ENCODE measurements around the gene ZNF507.
"Not testable (repeated sequence)": the region's sequence is repeated elsewhere in the genome, so short reads cannot be mapped to it uniquely, and the experiment has no call there.

Gene ZNF507

GRCh38 chr19:32415246-32415645 lies 69.8 kb downstream of the ZNF507 start:
- Histone ChIP-seq H3K27ac (ENCODE audit: low read depth, low read length, severe bottlenecking) (peak overlapping the region; percentile 24), H3K4me3 (ENCODE audit: extremely low read depth, insufficient read depth, low read length, poor library complexity, severe bottlenecking) (no peak overlapping the region), H3K36me3 (ENCODE audit: control insufficient read depth, insufficient read depth, low read length) (peaks cover 82% of the 10 kb centered on the region), H3K4me1 (ENCODE audit: control insufficient read depth, insufficient read depth, low read length, poor library complexity, severe bottlenecking) (no peaks in the 10 kb centered on the region), H3K9me3 (ENCODE audit: control insufficient read depth, low read length) (no peaks in the 10 kb centered on the region)
- WGBS, 2 experiments (ENCODE audit: insufficient coverage in 2 of 2): 88 to 96% methylated on average over 2 to 5 of the region's 5 CpGs

GRCh38 chr19:32415669-32416068 lies 70.3 kb downstream of the ZNF507 start:
- WGBS, 2 experiments (ENCODE audit: insufficient coverage in 2 of 2): 98 to 100% methylated on average over 3 to 4 of the region's 5 CpGs
- Histone ChIP-seq H3K4me3 (ENCODE audit: extremely low read depth, insufficient read depth, low read length, poor library complexity, severe bottlenecking) (no peak overlapping the region), H3K9me3 (ENCODE audit: control insufficient read depth, low read length) (no peaks in the 10 kb centered on the region), H3K4me1 (ENCODE audit: control insufficient read depth, insufficient read depth, low read length, poor library complexity, severe bottlenecking) (no peaks in the 10 kb centered on the region), H3K27ac (ENCODE audit: low read depth, low read length, severe bottlenecking) (no peak overlapping the region), H3K36me3 (ENCODE audit: control insufficient read depth, insufficient read depth, low read length) (peaks cover 82% of the 10 kb centered on the region)

- Histone ChIP-seq H3K27ac (ENCODE audit: low read depth, low read length, severe bottlenecking) (no peak overlapping the region), H3K9me3 (ENCODE audit: control insufficient read depth, low read length) (no peaks in the 10 kb centered on the region), H3K36me3 (ENCODE audit: control insufficient read depth, insufficient read depth, low read length) (peaks cover 77% of the 10 kb centered on the region), H3K4me1 (ENCODE audit: control insufficient read depth, insufficient read depth, low read length, poor library complexity, severe bottlenecking) (no peaks in the 10 kb centered on the region), H3K4me3 (ENCODE audit: extremely low read depth, insufficient read depth, low read length, poor library complexity, severe bottlenecking) (no peak overlapping the region)
- 86 to 87% methylated on average over 7 of the region's 8 CpGs for WGBS, 2 experiments (ENCODE audit: insufficient coverage in 2 of 2)
Observed at GRCh38 chr19:32416749-32417456, 71.5 kb downstream of the ZNF507 start.

GRCh38 chr19:32418155-32418554 lies 72.7 kb downstream of the ZNF507 start:
- no peak overlapping the region for H3K27ac ChIP-seq (ENCODE audit: low read depth, low read length, severe bottlenecking)
- WGBS, 2 experiments (ENCODE audit: insufficient coverage in 2 of 2): 88 to 100% methylated on average over 2 of the region's 3 CpGs
- no peaks in the 10 kb centered on the region for H3K4me1 ChIP-seq (ENCODE audit: control insufficient read depth, insufficient read depth, low read length, poor library complexity, severe bottlenecking)
- H3K9me3 ChIP-seq (ENCODE audit: control insufficient read depth, low read length): no peaks in the 10 kb centered on the region
- no peak overlapping the region for H3K4me3 ChIP-seq (ENCODE audit: extremely low read depth, insufficient read depth, low read length, poor library complexity, severe bottlenecking)
- peaks cover 74% of the 10 kb centered on the region for H3K36me3 ChIP-seq (ENCODE audit: control insufficient read depth, insufficient read depth, low read length)

- no peak overlapping the region for H3K4me3 ChIP-seq (ENCODE audit: extremely low read depth, insufficient read depth, low read length, poor library complexity, severe bottlenecking)
- peaks cover 50% of the 10 kb centered on the region for H3K36me3 ChIP-seq (ENCODE audit: control insufficient read depth, insufficient read depth, low read length)
- H3K27ac ChIP-seq (ENCODE audit: low read depth, low read length, severe bottlenecking): no peak overlapping the region
- no peaks in the 10 kb centered on the region for H3K4me1 ChIP-seq (ENCODE audit: control insufficient read depth, insufficient read depth, low read length, poor library complexity, severe bottlenecking)
- WGBS, 2 experiments (ENCODE audit: insufficient coverage in 2 of 2): 72 to 75% methylated on average over 5 of the region's 7 CpGs
- H3K9me3 ChIP-seq (ENCODE audit: control insufficient read depth, low read length): no peaks in the 10 kb centered on the region
Observed at GRCh38 chr19:32421589-32422361, 76.4 kb downstream of the ZNF507 start.

- Histone ChIP-seq H3K9me3 (ENCODE audit: control insufficient read depth, low read length) (no peaks in the 10 kb centered on the region), H3K4me1 (ENCODE audit: control insufficient read depth, insufficient read depth, low read length, poor library complexity, severe bottlenecking) (no peaks in the 10 kb centered on the region), H3K36me3 (ENCODE audit: control insufficient read depth, insufficient read depth, low read length) (peaks cover 50% of the 10 kb centered on the region), H3K4me3 (ENCODE audit: extremely low read depth, insufficient read depth, low read length, poor library complexity, severe bottlenecking) (no peak overlapping the region), H3K27ac (ENCODE audit: low read depth, low read length, severe bottlenecking) (no peak overlapping the region)
- WGBS, 2 experiments (ENCODE audit: insufficient coverage in 2 of 2): 100% methylated on average over 1 of the region's 3 CpGs
Observed at GRCh38 chr19:32422435-32422834, 77.0 kb downstream of the ZNF507 start.

GRCh38 chr19:32423944-32424343 lies 78.5 kb downstream of the ZNF507 start:
- H3K4me3 ChIP-seq (ENCODE audit: extremely low read depth, insufficient read depth, low read length, poor library complexity, severe bottlenecking): not testable (repeated sequence)
- 95 to 100% methylated on average over 1 to 2 of the region's 3 CpGs for WGBS, 2 experiments (ENCODE audit: insufficient coverage in 2 of 2)

GRCh38 chr19:32427536-32427935 lies 82.1 kb downstream of the ZNF507 start:
- H3K9me3 ChIP-seq (ENCODE audit: control insufficient read depth, low read length): no peaks in the 10 kb centered on the region
- H3K4me3 ChIP-seq (ENCODE audit: extremely low read depth, insufficient read depth, low read length, poor library complexity, severe bottlenecking): no peak overlapping the region
- WGBS, 2 experiments (ENCODE audit: insufficient coverage in 2 of 2): 71 to 90% methylated on average over 1 to 2 of the region's 3 CpGs
- peaks cover 49% of the 10 kb centered on the region for H3K36me3 ChIP-seq (ENCODE audit: control insufficient read depth, insufficient read depth, low read length)
- H3K4me1 ChIP-seq (ENCODE audit: control insufficient read depth, insufficient read depth, low read length, poor library complexity, severe bottlenecking): no peaks in the 10 kb centered on the region
- no peak overlapping the region for H3K27ac ChIP-seq (ENCODE audit: low read depth, low read length, severe bottlenecking)

More at GRCh38 chr19:32423944-32424343, 78.5 kb downstream of the ZNF507 start:
- not testable (repeated sequence) for H3K4me1 ChIP-seq (ENCODE audit: control insufficient read depth, insufficient read depth, low read length, poor library complexity, severe bottlenecking); H3K9me3 ChIP-seq (ENCODE audit: control insufficient read depth, low read length); H3K27ac ChIP-seq (ENCODE audit: low read depth, low read length, severe bottlenecking)
- H3K36me3 ChIP-seq (ENCODE audit: control insufficient read depth, insufficient read depth, low read length): peaks cover 60% of the 10 kb centered on the region

- Histone ChIP-seq H3K9me3 (ENCODE audit: control insufficient read depth, low read length) (no peaks in the 10 kb centered on the region), H3K27ac (ENCODE audit: low read depth, low read length, severe bottlenecking) (no peak overlapping the region), H3K4me3 (ENCODE audit: extremely low read depth, insufficient read depth, low read length, poor library complexity, severe bottlenecking) (no peak overlapping the region), H3K36me3 (ENCODE audit: control insufficient read depth, insufficient read depth, low read length) (peaks cover 60% of the 10 kb centered on the region), H3K4me1 (ENCODE audit: control insufficient read depth, insufficient read depth, low read length, poor library complexity, severe bottlenecking) (no peaks in the 10 kb centered on the region)
- WGBS, 2 experiments (ENCODE audit: insufficient coverage in 2 of 2): 86 to 100% methylated on average over 2 to 3 of the region's 6 CpGs
Observed at GRCh38 chr19:32436692-32437091, 91.3 kb downstream of the ZNF507 start.

GRCh38 chr19:32437096-32437495 lies 91.7 kb downstream of the ZNF507 start:
- Histone ChIP-seq H3K27ac (ENCODE audit: low read depth, low read length, severe bottlenecking) (no peak overlapping the region), H3K4me3 (ENCODE audit: extremely low read depth, insufficient read depth, low read length, poor library complexity, severe bottlenecking) (no peak overlapping the region), H3K4me1 (ENCODE audit: control insufficient read depth, insufficient read depth, low read length, poor library complexity, severe bottlenecking) (no peaks in the 10 kb centered on the region), H3K36me3 (ENCODE audit: control insufficient read depth, insufficient read depth, low read length) (peaks cover 62% of the 10 kb centered on the region), H3K9me3 (ENCODE audit: control insufficient read depth, low read length) (no peaks in the 10 kb centered on the region)
- no CpG with 5 or more reads among the region's 1 CpG for WGBS, 2 experiments (ENCODE audit: insufficient coverage in 2 of 2)

Measured in mesodermal cell (in vitro differentiated cells).